K562 (cell line): ENCODE data around the gene RSPH10B. TPM values are rescaled to one million over a fixed set of nuclear protein-coding genes. Genes with fewer than 3 reads are reported as not detected.

Source experiments
- BRD4 ChIP-seq: fragments of 200-600 bp; sonication (generic); IDR thresholded peaks from 2 replicates; pipeline ENCODE4 v1.6.1; 2017; ENCODE audit warnings: inconsistent platforms
- FOXA1 ChIP-seq: fragments of 450-650 bp; IDR thresholded peaks from 2 replicates; pipeline ENCODE4 v1.6.1; 2016; ENCODE audit warnings: mild to moderate bottlenecking, borderline replicate concordance
- GTF3C2 ChIP-seq: IDR thresholded peaks from 3 replicates; pipeline ENCODE4 v1.6.1; 2011; ENCODE audit warnings: borderline replicate concordance, mild to moderate bottlenecking, moderate library complexity; ENCODE audit not compliant: insufficient read length; ENCODE audit errors: extremely low read depth
- POLR2AphosphoS2 ChIP-seq: IDR thresholded peaks from 2 replicates; pipeline ENCODE4 v1.6.1; 2012; ENCODE audit warnings: low read length, improper control_type of control experiment
- PTTG1 ChIP-seq: fragments of 450-650 bp; IDR thresholded peaks from 2 replicates; pipeline ENCODE4 v1.6.1; 2016; ENCODE audit warnings: low read depth, mild to moderate bottlenecking, missing genetic modification characterization, missing compliant biosample characterization
- RUNX1 ChIP-seq: sonication (generic); IDR thresholded peaks from 2 replicates; pipeline ENCODE4 v1.6.1; 2016; ENCODE audit warnings: antibody characterized with exemption, low read depth
- SMAD4 ChIP-seq: fragments of 250-450 bp; sonication (Bioruptor Pico); conservative IDR thresholded peaks from 2 replicates; pipeline ENCODE4 v1.8.0; 2021; ENCODE audit warnings: inconsistent platforms, mild to moderate bottlenecking, moderate library complexity
- TRIM28 ChIP-seq: fragments of 450-650 bp; IDR thresholded peaks from 2 replicates; pipeline ENCODE4 v1.6.1; 2017
- VEZF1 ChIP-seq: fragments of 200-800 bp; sonication (Bioruptor generic); IDR thresholded peaks from 2 replicates; pipeline ENCODE4 v1.6.1; 2017; ENCODE audit warnings: missing genetic modification characterization, missing compliant biosample characterization
- YBX1 ChIP-seq: fragments of 450-650 bp; IDR thresholded peaks from 2 replicates; pipeline ENCODE4 v1.7.1; 2016; ENCODE audit warnings: mild to moderate bottlenecking
- ZKSCAN8 ChIP-seq: fragments of 200-800 bp; sonication (Bioruptor generic); IDR thresholded peaks from 2 replicates; pipeline ENCODE4 v1.6.1; 2016; ENCODE audit warnings: missing genetic modification characterization, missing compliant biosample characterization
- polyA plus RNA-seq, 8 experiments: library from polyadenylated mRNA; depleted of rRNA in 4 of 8; stranded (reverse) in 5 of 8; unstranded in 3 of 8; fragments of >200 nt; fragmentation: Nextera tagmentation in 2 of 8; fragmentation: Illumina TruSeq in 1 of 8; extraction: Ambion mirVana in 2 of 8; extraction: Trizol in 1 of 8; gene quantifications; 2 replicates each; pipeline versions ENCODE4 v1.2.1 to v1.2.3, GENCODE V29; 2011 to 2014; ENCODE audit warnings: inconsistent platforms in 1 of 8, missing spikeins in 1 of 8
- total RNA-seq, 7 experiments: library from RNA; depleted of rRNA in 6 of 7; stranded (reverse); fragments of >200 nt in 6 of 7; fragmentation: Illumina TruSeq in 2 of 7; extraction: Trizol in 2 of 7; gene quantifications; 2 replicates each; pipeline versions ENCODE4 v1.2.1 to v1.2.3, GENCODE V29; 2011 to 2021; ENCODE audit warnings: low replicate concordance in 1 of 7
- TF ChIP-seq, protein P1 (sequence below): sonication (generic); formaldehyde crosslinking; IDR thresholded peaks from 2 replicates; pipeline ENCODE4 v1.8.1; 2023; ENCODE audit warnings: mild to moderate bottlenecking, missing genetic modification reagents
- TF ChIP-seq, protein P2 (sequence below): sonication (generic); formaldehyde crosslinking; IDR thresholded peaks from 2 replicates; pipeline ENCODE4 v1.8.0; 2022; ENCODE audit warnings: mild to moderate bottlenecking, missing genetic modification reagents
- TF ChIP-seq, protein P3 (sequence below): fragments of 450-650 bp; conservative IDR thresholded peaks from 2 replicates; pipeline ENCODE4 v1.6.1; 2016; ENCODE audit warnings: missing genetic modification characterization, low read depth, mild to moderate bottlenecking, missing compliant biosample characterization, moderate library complexity

Gene RSPH10B
- total and polyA plus RNA-seq, 9 of the 15 experiments (the other 6 are each of a cell fraction or from before 2014, with no cell fraction given): 0.01 to 0.09 TPM; not detected in 7

GRCh38 chr7:6008668-6009611 lies 38.5 kb upstream of the RSPH10B start, which contains the start of the genes AIMP2 and PMS2 (continued):
- TF ChIP-seq GTF3C2 (no peak), YBX1 (no peak), FOXA1 (no peak), POLR2AphosphoS2 (no peak; the same call in 1 of the 2 replicates), ZKSCAN8 (CRISPR knock-in tag) (no peak), BRD4 (no peak), RUNX1 (no peak), SMAD4 (peak; percentile 85), TRIM28 (no peak; the same call in 1 of the 2 replicates), VEZF1 (CRISPR knock-in tag) (peak; percentile 59), PTTG1 (tag) (no peak)
- TF ChIP-seq, protein P1, sequence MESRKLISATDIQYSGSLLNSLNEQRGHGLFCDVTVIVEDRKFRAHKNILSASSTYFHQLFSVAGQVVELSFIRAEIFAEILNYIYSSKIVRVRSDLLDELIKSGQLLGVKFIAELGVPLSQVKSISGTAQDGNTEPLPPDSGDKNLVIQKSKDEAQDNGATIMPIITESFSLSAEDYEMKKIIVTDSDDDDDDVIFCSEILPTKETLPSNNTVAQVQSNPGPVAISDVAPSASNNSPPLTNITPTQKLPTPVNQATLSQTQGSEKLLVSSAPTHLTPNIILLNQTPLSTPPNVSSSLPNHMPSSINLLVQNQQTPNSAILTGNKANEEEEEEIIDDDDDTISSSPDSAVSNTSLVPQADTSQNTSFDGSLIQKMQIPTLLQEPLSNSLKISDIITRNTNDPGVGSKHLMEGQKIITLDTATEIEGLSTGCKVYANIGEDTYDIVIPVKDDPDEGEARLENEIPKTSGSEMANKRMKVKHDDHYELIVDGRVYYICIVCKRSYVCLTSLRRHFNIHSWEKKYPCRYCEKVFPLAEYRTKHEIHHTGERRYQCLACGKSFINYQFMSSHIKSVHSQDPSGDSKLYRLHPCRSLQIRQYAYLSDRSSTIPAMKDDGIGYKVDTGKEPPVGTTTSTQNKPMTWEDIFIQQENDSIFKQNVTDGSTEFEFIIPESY: 0 out of 2 replicates have a peak, but pooled peaks have one; percentile 64
- TF ChIP-seq, protein P2, sequence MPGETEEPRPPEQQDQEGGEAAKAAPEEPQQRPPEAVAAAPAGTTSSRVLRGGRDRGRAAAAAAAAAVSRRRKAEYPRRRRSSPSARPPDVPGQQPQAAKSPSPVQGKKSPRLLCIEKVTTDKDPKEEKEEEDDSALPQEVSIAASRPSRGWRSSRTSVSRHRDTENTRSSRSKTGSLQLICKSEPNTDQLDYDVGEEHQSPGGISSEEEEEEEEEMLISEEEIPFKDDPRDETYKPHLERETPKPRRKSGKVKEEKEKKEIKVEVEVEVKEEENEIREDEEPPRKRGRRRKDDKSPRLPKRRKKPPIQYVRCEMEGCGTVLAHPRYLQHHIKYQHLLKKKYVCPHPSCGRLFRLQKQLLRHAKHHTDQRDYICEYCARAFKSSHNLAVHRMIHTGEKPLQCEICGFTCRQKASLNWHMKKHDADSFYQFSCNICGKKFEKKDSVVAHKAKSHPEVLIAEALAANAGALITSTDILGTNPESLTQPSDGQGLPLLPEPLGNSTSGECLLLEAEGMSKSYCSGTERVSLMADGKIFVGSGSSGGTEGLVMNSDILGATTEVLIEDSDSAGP: no peak; the same call in 1 of the 2 replicates
- TF ChIP-seq, protein P3, sequence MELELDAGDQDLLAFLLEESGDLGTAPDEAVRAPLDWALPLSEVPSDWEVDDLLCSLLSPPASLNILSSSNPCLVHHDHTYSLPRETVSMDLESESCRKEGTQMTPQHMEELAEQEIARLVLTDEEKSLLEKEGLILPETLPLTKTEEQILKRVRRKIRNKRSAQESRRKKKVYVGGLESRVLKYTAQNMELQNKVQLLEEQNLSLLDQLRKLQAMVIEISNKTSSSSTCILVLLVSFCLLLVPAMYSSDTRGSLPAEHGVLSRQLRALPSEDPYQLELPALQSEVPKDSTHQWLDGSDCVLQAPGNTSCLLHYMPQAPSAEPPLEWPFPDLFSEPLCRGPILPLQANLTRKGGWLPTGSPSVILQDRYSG (tag): peak; percentile 84; the same call in 1 of the 2 replicates
